Tibial nerve (tissue), 4 donors: ENCODE measurements around the gene CMKLR1.

Experiments
- EP300 ChIP-seq, 2 donors: sonication (generic); formaldehyde crosslinking; IDR thresholded peaks; one replicate each; pipeline ENCODE4 v1.6.1; 2017; ENCODE audit warnings: antibody characterized with exemption in 2 of 2, mild to moderate bottlenecking in 1 of 2
- TF ChIP-seq, protein P1 (sequence below), 5 experiments: fragments of 200-600 bp in 3 of 5; fragments of 450-650 bp in 2 of 5; sonication (generic) in 3 of 5; IDR thresholded peaks; one replicate each; pipeline ENCODE4 v1.5.1; 2016 to 2019; ENCODE audit warnings: antibody characterized with exemption in 5 of 5, mild to moderate bottlenecking in 3 of 5, moderate library complexity in 2 of 5

- TF ChIP-seq, protein P1, sequence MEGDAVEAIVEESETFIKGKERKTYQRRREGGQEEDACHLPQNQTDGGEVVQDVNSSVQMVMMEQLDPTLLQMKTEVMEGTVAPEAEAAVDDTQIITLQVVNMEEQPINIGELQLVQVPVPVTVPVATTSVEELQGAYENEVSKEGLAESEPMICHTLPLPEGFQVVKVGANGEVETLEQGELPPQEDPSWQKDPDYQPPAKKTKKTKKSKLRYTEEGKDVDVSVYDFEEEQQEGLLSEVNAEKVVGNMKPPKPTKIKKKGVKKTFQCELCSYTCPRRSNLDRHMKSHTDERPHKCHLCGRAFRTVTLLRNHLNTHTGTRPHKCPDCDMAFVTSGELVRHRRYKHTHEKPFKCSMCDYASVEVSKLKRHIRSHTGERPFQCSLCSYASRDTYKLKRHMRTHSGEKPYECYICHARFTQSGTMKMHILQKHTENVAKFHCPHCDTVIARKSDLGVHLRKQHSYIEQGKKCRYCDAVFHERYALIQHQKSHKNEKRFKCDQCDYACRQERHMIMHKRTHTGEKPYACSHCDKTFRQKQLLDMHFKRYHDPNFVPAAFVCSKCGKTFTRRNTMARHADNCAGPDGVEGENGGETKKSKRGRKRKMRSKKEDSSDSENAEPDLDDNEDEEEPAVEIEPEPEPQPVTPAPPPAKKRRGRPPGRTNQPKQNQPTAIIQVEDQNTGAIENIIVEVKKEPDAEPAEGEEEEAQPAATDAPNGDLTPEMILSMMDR (IDR thresholded peaks at IDR 0.05) = no peak
- TF ChIP-seq EP300 (IDR thresholded peaks at IDR 0.05) = no peak
Observed at GRCh38 chr12:108315486-108316105, 23.5 kb downstream of the CMKLR1 start.
